Measurements from ENCODE around the gene DOCK1. TPM values are rescaled to one million over a fixed set of nuclear protein-coding genes. Genes with fewer than 3 reads are reported as not detected.

Gene DOCK1
- polyA plus RNA-seq, 1 donor: 29.5 TPM

GRCh38 chr10:126949161-126949503 lies 43.9 kb downstream of the DOCK1 start:
- Histone ChIP-seq H3K27ac (ENCODE audit: low read length) (no peak overlapping the region), H3K36me3 (ENCODE audit: control insufficient read depth, insufficient read depth, low read length) (no peaks in the 10 kb centered on the region), H3K9me3 (ENCODE audit: control insufficient read depth, low read depth, low read length) (peaks cover 30% of the 10 kb centered on the region), H3K27me3 (ENCODE audit: control insufficient read depth, insufficient read depth, low read length) (no peaks in the 10 kb centered on the region), H3K4me3 (ENCODE audit: low read length) (no peak overlapping the region), H3K4me1 (ENCODE audit: control insufficient read depth, insufficient read depth, low read length) (no peaks in the 10 kb centered on the region)
- WGBS (ENCODE audit: insufficient coverage, low lambda C conversion rate): no CpG with 5 or more reads among the region's 4 CpGs
- no peak for DNase-seq

- H3K4me3 ChIP-seq (ENCODE audit: low read length): no peak overlapping the region
- H3K27me3 ChIP-seq (ENCODE audit: control insufficient read depth, insufficient read depth, low read length): no peaks in the 10 kb centered on the region
- no peaks in the 10 kb centered on the region for H3K4me1 ChIP-seq (ENCODE audit: control insufficient read depth, insufficient read depth, low read length)
- H3K9me3 ChIP-seq (ENCODE audit: control insufficient read depth, low read depth, low read length): peaks cover 27% of the 10 kb centered on the region
- WGBS (ENCODE audit: insufficient coverage, low lambda C conversion rate): 90% methylated on average over 2 of the region's 8 CpGs
- DNase-seq: no peak
- H3K36me3 ChIP-seq (ENCODE audit: control insufficient read depth, insufficient read depth, low read length): no peaks in the 10 kb centered on the region
- no peak overlapping the region for H3K27ac ChIP-seq (ENCODE audit: low read length)
Measured at GRCh38 chr10:126950401-126951105, 45.3 kb downstream of the DOCK1 start.

- H3K27me3 ChIP-seq (ENCODE audit: control insufficient read depth, insufficient read depth, low read length): no peaks in the 10 kb centered on the region
- H3K4me3 ChIP-seq (ENCODE audit: low read length): no peak overlapping the region
- no peaks in the 10 kb centered on the region for H3K36me3 ChIP-seq (ENCODE audit: control insufficient read depth, insufficient read depth, low read length)
- peaks cover 23% of the 10 kb centered on the region for H3K9me3 ChIP-seq (ENCODE audit: control insufficient read depth, low read depth, low read length)
- no peak overlapping the region for H3K27ac ChIP-seq (ENCODE audit: low read length)
- peak in 1 of 2 donors; percentile 21 for DNase-seq
- WGBS (ENCODE audit: insufficient coverage, low lambda C conversion rate): 33% methylated on average over 1 of the region's 5 CpGs
- H3K4me1 ChIP-seq (ENCODE audit: control insufficient read depth, insufficient read depth, low read length): no peaks in the 10 kb centered on the region
Measured at GRCh38 chr10:126953886-126954285, 48.7 kb downstream of the DOCK1 start.

GRCh38 chr10:126955396-126955795 lies 50.2 kb downstream of the DOCK1 start:
- Histone ChIP-seq H3K27me3 (ENCODE audit: control insufficient read depth, insufficient read depth, low read length) (no peaks in the 10 kb centered on the region), H3K36me3 (ENCODE audit: control insufficient read depth, insufficient read depth, low read length) (no peaks in the 10 kb centered on the region), H3K4me1 (ENCODE audit: control insufficient read depth, insufficient read depth, low read length) (no peaks in the 10 kb centered on the region), H3K9me3 (ENCODE audit: control insufficient read depth, low read depth, low read length) (peaks cover 23% of the 10 kb centered on the region), H3K27ac (ENCODE audit: low read length) (no peak overlapping the region), H3K4me3 (ENCODE audit: low read length) (no peak overlapping the region)
- DNase-seq: no peak
- no CpG with 5 or more reads among the region's 8 CpGs for WGBS (ENCODE audit: insufficient coverage, low lambda C conversion rate)

- no peak for DNase-seq
- WGBS (ENCODE audit: insufficient coverage, low lambda C conversion rate): no CpG with 5 or more reads among the region's 16 CpGs
- Histone ChIP-seq H3K9me3 (ENCODE audit: control insufficient read depth, low read depth, low read length) (peaks cover 18% of the 10 kb centered on the region), H3K4me3 (ENCODE audit: low read length) (no peak overlapping the region), H3K27me3 (ENCODE audit: control insufficient read depth, insufficient read depth, low read length) (no peaks in the 10 kb centered on the region), H3K36me3 (ENCODE audit: control insufficient read depth, insufficient read depth, low read length) (no peaks in the 10 kb centered on the region), H3K27ac (ENCODE audit: low read length) (no peak overlapping the region), H3K4me1 (ENCODE audit: control insufficient read depth, insufficient read depth, low read length) (no peaks in the 10 kb centered on the region)
Measured at GRCh38 chr10:126955934-126956711, 50.9 kb downstream of the DOCK1 start.

GRCh38 chr10:126956712-126957108 lies 51.5 kb downstream of the DOCK1 start:
- no peak for DNase-seq
- H3K27me3 ChIP-seq (ENCODE audit: control insufficient read depth, insufficient read depth, low read length): no peaks in the 10 kb centered on the region
- H3K4me3 ChIP-seq (ENCODE audit: low read length): no peak overlapping the region
- H3K36me3 ChIP-seq (ENCODE audit: control insufficient read depth, insufficient read depth, low read length): no peaks in the 10 kb centered on the region
- H3K4me1 ChIP-seq (ENCODE audit: control insufficient read depth, insufficient read depth, low read length): no peaks in the 10 kb centered on the region
- H3K27ac ChIP-seq (ENCODE audit: low read length): no peak overlapping the region
- peaks cover 15% of the 10 kb centered on the region for H3K9me3 ChIP-seq (ENCODE audit: control insufficient read depth, low read depth, low read length)
- 80% methylated on average over 1 of the region's 4 CpGs for WGBS (ENCODE audit: insufficient coverage, low lambda C conversion rate)

GRCh38 chr10:126957111-126957510 lies 51.9 kb downstream of the DOCK1 start:
- no peak overlapping the region for H3K4me3 ChIP-seq (ENCODE audit: low read length)
- H3K27ac ChIP-seq (ENCODE audit: low read length): no peak overlapping the region
- no peaks in the 10 kb centered on the region for H3K4me1 ChIP-seq (ENCODE audit: control insufficient read depth, insufficient read depth, low read length)
- H3K36me3 ChIP-seq (ENCODE audit: control insufficient read depth, insufficient read depth, low read length): no peaks in the 10 kb centered on the region
- no peak for DNase-seq
- H3K9me3 ChIP-seq (ENCODE audit: control insufficient read depth, low read depth, low read length): peaks cover 12% of the 10 kb centered on the region
- no peaks in the 10 kb centered on the region for H3K27me3 ChIP-seq (ENCODE audit: control insufficient read depth, insufficient read depth, low read length)
- 82% methylated on average over 2 of the region's 8 CpGs for WGBS (ENCODE audit: insufficient coverage, low lambda C conversion rate)

GRCh38 chr10:126959431-126959830 lies 54.2 kb downstream of the DOCK1 start:
- no peak for DNase-seq
- Histone ChIP-seq H3K36me3 (ENCODE audit: control insufficient read depth, insufficient read depth, low read length) (no peaks in the 10 kb centered on the region), H3K4me1 (ENCODE audit: control insufficient read depth, insufficient read depth, low read length) (no peaks in the 10 kb centered on the region), H3K9me3 (ENCODE audit: control insufficient read depth, low read depth, low read length) (no peaks in the 10 kb centered on the region), H3K4me3 (ENCODE audit: low read length) (no peak overlapping the region), H3K27me3 (ENCODE audit: control insufficient read depth, insufficient read depth, low read length) (no peaks in the 10 kb centered on the region), H3K27ac (ENCODE audit: low read length) (no peak overlapping the region)
- WGBS (ENCODE audit: insufficient coverage, low lambda C conversion rate): no CpG with 5 or more reads among the region's 4 CpGs

- Histone ChIP-seq H3K9me3 (ENCODE audit: control insufficient read depth, low read depth, low read length) (no peaks in the 10 kb centered on the region), H3K36me3 (ENCODE audit: control insufficient read depth, insufficient read depth, low read length) (no peaks in the 10 kb centered on the region), H3K4me3 (ENCODE audit: low read length) (no peak overlapping the region), H3K27ac (ENCODE audit: low read length) (no peak overlapping the region), H3K27me3 (ENCODE audit: control insufficient read depth, insufficient read depth, low read length) (no peaks in the 10 kb centered on the region), H3K4me1 (ENCODE audit: control insufficient read depth, insufficient read depth, low read length) (no peaks in the 10 kb centered on the region)
- no peak for DNase-seq
- no CpG with 5 or more reads among the region's 16 CpGs for WGBS (ENCODE audit: insufficient coverage, low lambda C conversion rate)
Measured at GRCh38 chr10:126959906-126960685, 54.9 kb downstream of the DOCK1 start.

GRCh38 chr10:126963354-126963753 lies 58.1 kb downstream of the DOCK1 start:
- Histone ChIP-seq H3K4me1 (ENCODE audit: control insufficient read depth, insufficient read depth, low read length) (no peaks in the 10 kb centered on the region), H3K36me3 (ENCODE audit: control insufficient read depth, insufficient read depth, low read length) (no peaks in the 10 kb centered on the region), H3K27ac (ENCODE audit: low read length) (no peak overlapping the region), H3K9me3 (ENCODE audit: control insufficient read depth, low read depth, low read length) (no peaks in the 10 kb centered on the region), H3K4me3 (ENCODE audit: low read length) (no peak overlapping the region), H3K27me3 (ENCODE audit: control insufficient read depth, insufficient read depth, low read length) (no peaks in the 10 kb centered on the region)
- WGBS (ENCODE audit: insufficient coverage, low lambda C conversion rate): no CpG with 5 or more reads among the region's 4 CpGs
- no peak for DNase-seq
